Spleen (tissue), 7 donors: ENCODE data around the gene SLC2A11.

Source experiments
- POLR2A ChIP-seq, 3 donors: fragments of 450-650 bp; IDR thresholded peaks; one replicate each; pipeline ENCODE4 v1.5.1; 2017; ENCODE audit warnings: antibody characterized with exemption in 3 of 3, mild to moderate bottlenecking in 1 of 3
- TF ChIP-seq, protein P1 (sequence below), 11 experiments: fragments of 200-600 bp in 7 of 11; fragments of 450-650 bp in 4 of 11; sonication (generic) in 4 of 11; IDR thresholded peaks in 8 of 11; conservative IDR thresholded peaks in 3 of 11; 1 replicate in 7 of 11; 2 replicates in 4 of 11; pipeline versions ENCODE4 v1.4.0 to v1.8.0; 2016 to 2021; ENCODE audit warnings: antibody characterized with exemption in 11 of 11, inconsistent platforms in 4 of 11, mild to moderate bottlenecking in 1 of 11
- donor health status: DM: no; HTN: no; CAD: no; lungs with moderate emphysema.
- donor health status: DM: no; HTN: no; CAD: no.
- donor health status: DM: no; HTN: no; CAD: no.

DNA sequence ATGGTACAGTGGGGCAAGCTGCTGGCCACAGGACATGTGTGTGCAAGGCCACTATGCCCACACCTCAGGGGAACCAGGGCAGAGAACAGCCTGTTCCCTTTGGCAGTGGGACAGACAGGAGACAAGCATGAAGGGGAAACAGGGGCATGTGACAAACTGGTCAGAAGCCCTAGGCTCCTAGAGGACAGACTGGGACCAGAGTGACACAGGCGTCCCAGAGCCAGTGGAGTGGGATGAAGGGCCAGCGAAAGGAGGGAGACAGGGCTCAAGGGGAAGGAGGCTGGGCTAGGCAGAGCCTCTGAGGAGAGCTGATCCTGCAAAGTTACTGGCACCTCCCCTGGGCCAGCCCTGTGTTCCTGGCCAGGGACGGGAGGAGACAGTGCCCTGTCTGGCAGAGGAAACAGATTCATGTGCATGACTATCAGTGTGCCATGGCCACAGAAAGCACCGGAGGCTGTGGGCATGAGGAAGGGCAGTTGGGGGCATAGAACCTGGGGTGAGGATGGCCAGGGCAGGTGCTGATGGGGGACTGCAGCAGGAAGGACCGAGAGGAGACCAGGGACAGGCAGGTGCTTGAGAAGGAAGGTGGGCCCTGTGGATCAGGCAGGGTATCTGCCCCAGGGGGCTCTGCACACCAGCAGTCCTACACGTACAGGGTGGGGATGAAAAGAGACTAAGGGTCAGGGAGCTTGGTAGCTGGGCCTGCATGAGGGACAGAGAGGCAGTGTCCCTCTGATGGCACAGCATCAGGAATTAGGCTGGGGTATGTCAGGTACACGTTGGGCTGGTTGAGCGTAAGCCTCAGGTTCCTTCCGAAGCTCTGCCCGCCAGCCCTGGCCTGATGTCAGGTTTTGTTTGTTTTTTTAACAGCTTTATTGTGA is 28.6 kb upstream of the SLC2A11 start:
- TF ChIP-seq, protein P1, sequence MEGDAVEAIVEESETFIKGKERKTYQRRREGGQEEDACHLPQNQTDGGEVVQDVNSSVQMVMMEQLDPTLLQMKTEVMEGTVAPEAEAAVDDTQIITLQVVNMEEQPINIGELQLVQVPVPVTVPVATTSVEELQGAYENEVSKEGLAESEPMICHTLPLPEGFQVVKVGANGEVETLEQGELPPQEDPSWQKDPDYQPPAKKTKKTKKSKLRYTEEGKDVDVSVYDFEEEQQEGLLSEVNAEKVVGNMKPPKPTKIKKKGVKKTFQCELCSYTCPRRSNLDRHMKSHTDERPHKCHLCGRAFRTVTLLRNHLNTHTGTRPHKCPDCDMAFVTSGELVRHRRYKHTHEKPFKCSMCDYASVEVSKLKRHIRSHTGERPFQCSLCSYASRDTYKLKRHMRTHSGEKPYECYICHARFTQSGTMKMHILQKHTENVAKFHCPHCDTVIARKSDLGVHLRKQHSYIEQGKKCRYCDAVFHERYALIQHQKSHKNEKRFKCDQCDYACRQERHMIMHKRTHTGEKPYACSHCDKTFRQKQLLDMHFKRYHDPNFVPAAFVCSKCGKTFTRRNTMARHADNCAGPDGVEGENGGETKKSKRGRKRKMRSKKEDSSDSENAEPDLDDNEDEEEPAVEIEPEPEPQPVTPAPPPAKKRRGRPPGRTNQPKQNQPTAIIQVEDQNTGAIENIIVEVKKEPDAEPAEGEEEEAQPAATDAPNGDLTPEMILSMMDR (IDR thresholded peaks at IDR 0.05 in 8 of 11, conservative IDR thresholded peaks at IDR 0.05 in 3 of 11): no peak
- TF ChIP-seq POLR2A (IDR thresholded peaks at IDR 0.05): no peak
